ENCODE measurements around the gene PRRT1.

DNA sequence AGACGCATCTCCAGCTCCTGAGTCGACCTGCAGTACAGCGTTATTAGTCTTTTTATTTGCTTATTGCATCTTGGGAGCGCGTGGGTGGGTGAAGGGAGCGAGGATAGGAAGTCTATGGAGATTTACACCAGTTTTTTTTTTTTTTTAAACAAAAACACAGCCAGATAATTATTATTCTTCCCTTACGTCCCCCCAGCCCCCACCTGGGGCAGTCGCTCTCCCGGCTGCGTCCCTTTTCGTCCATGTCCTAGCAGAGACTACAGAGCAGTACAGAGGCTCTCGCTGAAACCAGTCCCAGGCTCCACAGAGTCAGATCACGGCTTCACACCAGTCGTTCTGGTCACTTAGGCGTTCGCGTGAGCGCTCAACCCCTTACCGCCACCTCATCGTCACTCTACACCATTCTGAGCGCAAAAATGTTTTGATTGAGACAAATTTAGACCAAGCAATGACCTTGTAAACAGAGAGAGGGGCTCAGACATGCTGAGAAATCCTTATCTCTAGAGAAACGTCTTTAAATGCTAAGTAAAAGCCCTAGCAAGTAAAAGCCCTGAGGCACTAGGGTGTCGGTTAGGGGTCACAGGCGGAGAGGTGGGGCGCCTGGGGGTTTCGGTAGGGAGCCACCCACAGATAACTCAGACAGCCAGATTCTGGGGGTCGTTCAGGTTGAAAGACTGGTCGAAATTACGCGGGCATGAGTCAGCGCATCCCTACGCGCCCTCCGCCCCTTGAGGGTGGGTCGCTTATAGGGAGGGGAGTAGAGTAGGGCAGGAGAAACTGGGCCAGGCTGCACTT lies 1.2 kb upstream of the PRRT1 start:
- TF ChIP-seq, protein P1, sequence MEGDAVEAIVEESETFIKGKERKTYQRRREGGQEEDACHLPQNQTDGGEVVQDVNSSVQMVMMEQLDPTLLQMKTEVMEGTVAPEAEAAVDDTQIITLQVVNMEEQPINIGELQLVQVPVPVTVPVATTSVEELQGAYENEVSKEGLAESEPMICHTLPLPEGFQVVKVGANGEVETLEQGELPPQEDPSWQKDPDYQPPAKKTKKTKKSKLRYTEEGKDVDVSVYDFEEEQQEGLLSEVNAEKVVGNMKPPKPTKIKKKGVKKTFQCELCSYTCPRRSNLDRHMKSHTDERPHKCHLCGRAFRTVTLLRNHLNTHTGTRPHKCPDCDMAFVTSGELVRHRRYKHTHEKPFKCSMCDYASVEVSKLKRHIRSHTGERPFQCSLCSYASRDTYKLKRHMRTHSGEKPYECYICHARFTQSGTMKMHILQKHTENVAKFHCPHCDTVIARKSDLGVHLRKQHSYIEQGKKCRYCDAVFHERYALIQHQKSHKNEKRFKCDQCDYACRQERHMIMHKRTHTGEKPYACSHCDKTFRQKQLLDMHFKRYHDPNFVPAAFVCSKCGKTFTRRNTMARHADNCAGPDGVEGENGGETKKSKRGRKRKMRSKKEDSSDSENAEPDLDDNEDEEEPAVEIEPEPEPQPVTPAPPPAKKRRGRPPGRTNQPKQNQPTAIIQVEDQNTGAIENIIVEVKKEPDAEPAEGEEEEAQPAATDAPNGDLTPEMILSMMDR (IDR thresholded peaks at IDR 0.05) = no peak
- TF ChIP-seq POLR2A (IDR thresholded peaks at IDR 0.05) (no peak), POLR2AphosphoS5 (IDR thresholded peaks at IDR 0.05) (no peak)
